RWPE1 (cell line): ENCODE results near the gene PPP2R2D.
A peak's percentile ranks its signal among the peaks of the same experiment; 100 is the strongest.

Experiments
- CTCF ChIA-PET: fragments of 350-600 bp; sonication (Branson Sonifier 250); formaldehyde crosslinking; extraction: SDS; loops from one replicate; lab custom pipeline; 2021; lab: Yijun Ruan, JAX
- POLR2A ChIA-PET: fragments of 400-600 bp; formaldehyde crosslinking; extraction: SDS; loops from one replicate; lab custom pipeline; 2020; ENCODE audit warnings: antibody characterized with exemption; ENCODE audit not compliant: low non-redundant PET; lab: Yijun Ruan, JAX
- DNase-seq: peaks from one replicate; pipeline ENCODE4 v3.0.0; 2012; ENCODE audit warnings: low spot score
- H3K27ac ChIP-seq: fragments of 450-650 bp; 2 replicates; pipeline ENCODE4 v1.5.1; 2017
- CTCF ChIP-seq: fragments of 450-650 bp; conservative IDR thresholded peaks from 2 replicates; pipeline ENCODE4 v1.5.1; 2017; ENCODE audit warnings: low read depth, mild to moderate bottlenecking

Gene PPP2R2D

GRCh38 chr10:131961777-131962662, 61.2 kb downstream of the PPP2R2D start:
- DNase-seq: no peak
- no peak for TF ChIP-seq CTCF
- ChIA-PET CTCF (interaction anchor here (1.7 kb wide), 1 partner anchor 61 kb away, joined by 7 read pairs; no protein-coding TSS in a partner anchor), POLR2A (no interaction called here)
- H3K27ac ChIP-seq: peak overlapping the region; percentile 30

GRCh38 chr10:131963350-131963749, 62.5 kb downstream of the PPP2R2D start:
- POLR2A ChIA-PET: no interaction called here
- DNase-seq: no peak
- no peak for TF ChIP-seq CTCF
- no peak overlapping the region for H3K27ac ChIP-seq
- CTCF ChIA-PET: no interaction called here

- no peak overlapping the region for H3K27ac ChIP-seq
- ChIA-PET POLR2A (no interaction called here), CTCF (no interaction called here)
- no peak for DNase-seq
- TF ChIP-seq CTCF: no peak
Measured at GRCh38 chr10:131963811-131964210, 63.0 kb downstream of the PPP2R2D start.

GRCh38 chr10:131964298-131964697, 63.5 kb downstream of the PPP2R2D start:
- ChIA-PET POLR2A (no interaction called here), CTCF (interaction anchor here (0.6 kb wide), 1 partner anchor 25 kb away, joined by 3 read pairs; no protein-coding TSS in a partner anchor)
- no peak for DNase-seq
- TF ChIP-seq CTCF: no peak
- H3K27ac ChIP-seq: no peak overlapping the region

GRCh38 chr10:131968949-131969348, 68.1 kb downstream of the PPP2R2D start:
- no peak overlapping the region; the same call in 1 of the 2 replicates for H3K27ac ChIP-seq
- POLR2A ChIA-PET: no interaction called here
- TF ChIP-seq CTCF: no peak
- CTCF ChIA-PET: no interaction called here
- no peak for DNase-seq

- TF ChIP-seq CTCF: no peak
- ChIA-PET POLR2A (no interaction called here), CTCF (interaction anchor here (0.8 kb wide), 1 partner anchor 10 kb away, joined by 3 read pairs; the partner anchor contains the start of gene BNIP3)
- DNase-seq: no peak
- no peak overlapping the region for H3K27ac ChIP-seq
Measured at GRCh38 chr10:131970946-131971345, 70.1 kb downstream of the PPP2R2D start.
